Skeletal muscle cell (primary cell): ENCODE measurements around the gene THY1.

Experiments
- DNase-seq: peaks from one replicate; pipeline ENCODE4 v3.0.0-alpha.2; 2010; ENCODE audit warnings: low read depth
- H3K4me3 ChIP-seq: 2 replicates; pipeline ENCODE4 v1.5.1; 2011; ENCODE audit warnings: low read depth, mild to moderate bottlenecking, control low read depth, low read length, moderate library complexity

The THY1 gene

GRCh38 chr11:119373921-119374631 is 48.9 kb downstream of the THY1 start:
- no peak overlapping the region for H3K4me3 ChIP-seq
- DNase-seq, result no peak

- no peak for DNase-seq
- H3K4me3 ChIP-seq, result no peak overlapping the region
These were observed 49.7 kb downstream of the THY1 start for GRCh38 chr11:119373059-119373920.

GRCh38 chr11:119372260-119373058 is 50.5 kb downstream of the THY1 start:
- no peak overlapping the region for H3K4me3 ChIP-seq
- no peak for DNase-seq

- no peak for DNase-seq
- no peak overlapping the region for H3K4me3 ChIP-seq
These were observed 51.2 kb downstream of the THY1 start for GRCh38 chr11:119371778-119372182.

- no peak overlapping the region for H3K4me3 ChIP-seq
These were observed 51.8 kb downstream of the THY1 start for GRCh38 chr11:119371067-119371601.

GRCh38 chr11:119370486-119371046 is 52.4 kb downstream of the THY1 start:
- no peak for DNase-seq
- no peak overlapping the region for H3K4me3 ChIP-seq

More at GRCh38 chr11:119371067-119371601, 51.8 kb downstream of the THY1 start:
- no peak for DNase-seq

GRCh38 chr11:119369132-119369925 is 53.6 kb downstream of the THY1 start:
- no peak for DNase-seq
- no peak overlapping the region for H3K4me3 ChIP-seq

- H3K4me3 ChIP-seq, result no peak overlapping the region
- no peak for DNase-seq
These were observed 54.6 kb downstream of the THY1 start for GRCh38 chr11:119368121-119369034.

GRCh38 chr11:119367661-119368120 is 55.3 kb downstream of the THY1 start:
- H3K4me3 ChIP-seq, result no peak overlapping the region

More at GRCh38 chr11:119367661-119368120, 55.3 kb downstream of the THY1 start:
- no peak for DNase-seq
